Activated CD4-positive, alpha-beta T cell treated with anti-CD3 and anti-CD28 coated beads, Interleukin-2, amount 50 U/mL, for 24 hours (primary cell): Measurements from ENCODE around the gene RBAK.
"Not testable (repeated sequence)": the region's sequence is repeated elsewhere in the genome, so short reads cannot be mapped to it uniquely, and the experiment has no call there.

Source experiments
- DNase-seq, 2 donors: peaks; one replicate each; pipeline ENCODE4 v3.0.0-alpha.2; 2020; ENCODE audit warnings: low read depth in 1 of 2, low spot score in 1 of 2

RBAK gene

DNA sequence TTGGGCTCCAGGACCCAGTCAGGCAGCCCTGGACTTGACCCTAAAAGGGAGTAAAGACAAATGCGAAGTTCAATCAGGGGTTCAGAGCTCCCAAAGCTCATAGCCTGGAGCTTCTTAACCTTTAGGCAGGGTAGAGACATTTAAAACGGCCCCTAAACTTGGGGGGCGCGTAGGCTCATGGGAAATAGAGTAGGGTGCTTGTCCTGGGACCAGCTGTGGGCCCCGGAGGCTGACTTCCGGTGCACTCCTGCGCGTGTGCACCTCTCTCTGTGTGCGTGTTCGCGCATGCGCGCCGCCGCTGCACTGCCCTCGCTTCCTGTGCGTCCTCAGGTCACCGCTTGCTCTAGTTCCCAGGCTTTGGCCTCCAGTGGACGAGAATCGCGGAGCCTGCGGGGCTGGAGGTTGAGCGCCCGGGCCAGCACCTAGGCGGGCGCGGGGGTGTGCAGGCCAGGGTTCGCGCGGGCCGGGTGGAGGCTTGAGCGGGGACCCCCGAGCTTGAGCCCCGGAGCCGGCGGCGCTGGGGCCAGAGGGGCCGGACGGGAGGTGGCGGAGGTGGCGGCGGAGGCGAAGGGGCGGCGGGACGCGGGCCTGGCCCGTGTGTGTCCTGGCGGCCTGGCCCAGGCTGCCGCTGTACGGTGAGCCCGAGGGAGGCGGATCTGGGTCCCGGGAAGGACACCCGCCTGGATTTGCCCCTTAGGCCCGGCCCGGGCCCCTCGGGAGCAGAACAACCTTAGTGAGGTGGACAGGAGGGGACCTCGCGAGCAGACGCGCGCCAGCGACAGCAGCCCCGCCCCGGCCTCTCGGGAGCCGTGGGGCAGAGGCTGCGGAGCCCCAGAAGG, at the start of gene RBAK:
RBAK (plus strand) TSS at position 303 of the 839 bp plus-strand sequence. CDS start 2,217 bp downstream, outside the sequence.
- DNase-seq: peak; percentile 77 to 88

DNA sequence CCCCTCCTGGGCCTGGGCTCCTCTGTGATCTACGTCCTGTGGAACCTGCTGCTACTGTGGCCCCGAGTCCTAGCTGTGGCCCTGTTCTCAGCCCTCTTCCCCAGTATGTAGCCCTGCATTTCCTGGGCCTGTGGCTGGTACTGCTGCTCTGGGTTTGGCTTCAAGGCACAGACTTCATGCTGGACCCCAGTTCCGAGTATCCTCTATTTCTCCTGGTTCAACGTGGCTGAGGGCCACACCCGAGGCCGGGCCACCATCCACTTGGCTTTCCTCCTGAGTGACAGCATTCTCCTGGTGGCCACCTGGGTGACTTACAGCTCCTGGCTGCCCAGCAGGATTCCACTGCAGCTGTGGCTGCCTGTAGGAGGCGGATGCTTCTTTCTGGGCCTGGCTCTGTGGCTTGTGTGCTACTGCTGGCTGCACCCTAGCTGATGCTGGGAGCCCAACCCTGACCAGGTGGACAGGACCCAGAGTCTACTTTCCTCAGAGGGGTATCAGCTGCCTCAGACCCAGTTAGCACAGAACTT, 48.9 kb upstream of the RBAK start:
- no peak for DNase-seq

DNA sequence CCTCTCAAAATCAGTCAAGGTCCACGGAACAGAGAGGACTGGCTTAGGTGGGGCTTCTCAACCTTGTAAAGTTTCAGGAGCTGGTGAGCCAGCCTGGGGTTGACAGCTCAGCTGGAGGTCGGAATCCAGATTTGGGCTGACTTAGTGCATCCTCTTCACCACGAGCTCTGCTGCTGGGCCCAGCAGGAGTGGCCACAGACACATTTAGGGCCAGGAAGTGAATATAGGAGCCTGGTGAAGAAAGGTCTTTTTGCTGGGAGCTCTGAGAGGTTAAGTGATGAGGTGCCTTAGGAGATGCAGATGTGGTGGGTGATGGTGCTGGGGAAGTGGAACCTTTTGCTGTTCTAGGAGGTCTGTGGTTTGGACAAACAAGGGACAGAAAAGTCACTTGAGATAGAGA, 47.4 kb upstream of the RBAK start:
- DNase-seq: no peak

DNA sequence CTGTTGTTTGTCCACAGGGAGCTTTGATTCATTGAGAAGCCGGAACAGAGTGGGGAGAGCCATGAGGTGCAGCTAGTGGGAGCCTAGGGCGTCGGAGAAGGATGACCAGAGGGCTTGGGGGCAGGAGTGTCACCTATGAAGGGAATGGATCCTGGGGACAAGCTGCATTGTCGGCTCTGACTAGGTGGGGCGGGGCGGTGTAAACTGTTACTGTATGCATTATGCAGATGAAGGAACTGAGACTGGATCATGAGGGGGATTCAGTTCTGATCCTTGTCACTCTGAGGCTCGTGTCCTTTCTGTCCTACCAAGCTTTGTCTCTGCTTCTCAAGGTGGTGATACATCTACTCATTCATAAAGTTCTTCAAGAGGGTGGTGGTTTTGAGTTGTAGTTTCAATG, 46.8 kb upstream of the RBAK start:
- no peak for DNase-seq

DNA sequence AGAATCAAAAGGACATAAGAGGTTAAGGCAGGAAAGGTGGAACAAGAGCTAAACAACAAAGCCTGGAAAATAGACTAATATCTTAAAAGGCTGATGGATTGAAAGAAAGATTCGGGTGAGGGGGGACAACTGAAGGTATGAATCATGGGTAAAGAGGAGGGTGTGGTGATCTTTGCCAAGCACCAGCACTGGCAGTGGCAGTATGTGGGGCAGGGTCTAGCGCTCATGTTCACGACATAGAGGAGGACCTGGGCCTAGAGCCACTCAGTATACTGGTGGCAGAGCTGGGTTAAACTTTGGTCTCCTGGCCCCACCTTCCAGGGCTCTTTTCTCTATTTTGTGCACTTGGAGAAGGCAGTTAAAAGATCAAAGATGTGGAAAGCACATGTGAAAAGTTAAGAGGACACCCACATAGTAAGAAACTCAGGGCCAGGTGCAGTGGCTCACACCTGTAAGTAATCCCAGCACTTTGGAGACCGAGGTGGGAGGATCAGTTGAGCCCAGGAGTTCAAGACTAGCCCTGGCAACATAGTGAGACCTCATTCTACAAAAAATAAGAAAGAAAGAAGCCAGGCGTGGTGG, 46.2 kb upstream of the RBAK start:
- DNase-seq: no peak

DNA sequence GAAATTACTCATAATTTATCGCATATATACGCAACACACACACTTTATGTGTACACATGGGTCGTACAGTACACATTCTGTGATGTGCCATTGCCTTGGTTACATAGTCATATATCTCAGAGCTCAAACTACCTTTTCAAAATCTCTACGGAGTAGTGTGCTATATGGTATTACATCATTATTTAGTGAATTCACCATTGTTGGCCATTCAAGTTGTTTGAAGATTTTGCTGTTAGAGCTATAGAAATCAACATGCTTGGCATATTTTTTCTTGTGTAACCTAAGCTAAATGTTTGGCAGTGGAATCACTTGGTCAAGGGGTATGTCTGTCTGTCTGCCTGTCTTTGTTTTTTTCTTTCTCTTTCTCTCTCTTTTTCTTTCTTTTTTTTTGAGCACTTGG, 44.7 kb upstream of the RBAK start:
- no peak for DNase-seq

DNA sequence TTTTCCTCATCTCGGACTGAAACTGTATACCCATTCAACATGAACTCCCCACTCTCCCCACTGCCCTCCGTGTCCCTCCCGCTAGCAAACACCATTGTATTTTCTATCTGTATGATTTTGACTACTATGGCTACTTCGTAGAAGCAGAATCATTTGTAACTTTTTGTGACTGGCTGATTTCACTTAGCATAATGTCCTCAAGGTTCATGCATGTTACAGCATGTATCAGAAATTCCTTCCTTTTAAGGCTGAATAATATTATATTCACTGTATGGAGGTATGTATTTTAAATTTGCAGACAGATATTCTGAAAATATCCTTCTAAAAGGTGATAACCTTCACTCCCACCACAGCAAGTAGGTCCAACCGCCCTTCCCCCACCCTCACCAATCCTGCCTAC, 43.7 kb upstream of the RBAK start:
- no peak for DNase-seq

DNA sequence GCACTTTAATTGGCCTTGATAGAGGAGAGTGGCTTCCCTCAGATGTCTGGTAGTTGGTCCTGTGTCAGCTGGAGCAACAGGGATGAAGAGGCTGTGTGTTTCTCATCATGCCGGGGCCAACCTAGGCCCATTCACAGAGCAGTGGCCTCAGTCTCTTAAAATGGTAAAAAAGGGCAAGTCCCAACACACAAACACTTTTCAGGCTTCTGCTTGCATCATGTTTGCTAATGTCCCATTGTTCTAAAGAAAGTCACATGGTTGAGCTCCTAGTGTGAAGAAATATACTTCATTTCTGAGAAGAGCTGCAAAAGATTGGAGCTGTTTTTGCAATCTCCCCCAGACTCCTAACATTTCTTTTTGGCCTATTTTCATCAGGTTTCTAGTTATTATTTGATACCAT, 40.6 kb upstream of the RBAK start:
- DNase-seq: no peak

DNA sequence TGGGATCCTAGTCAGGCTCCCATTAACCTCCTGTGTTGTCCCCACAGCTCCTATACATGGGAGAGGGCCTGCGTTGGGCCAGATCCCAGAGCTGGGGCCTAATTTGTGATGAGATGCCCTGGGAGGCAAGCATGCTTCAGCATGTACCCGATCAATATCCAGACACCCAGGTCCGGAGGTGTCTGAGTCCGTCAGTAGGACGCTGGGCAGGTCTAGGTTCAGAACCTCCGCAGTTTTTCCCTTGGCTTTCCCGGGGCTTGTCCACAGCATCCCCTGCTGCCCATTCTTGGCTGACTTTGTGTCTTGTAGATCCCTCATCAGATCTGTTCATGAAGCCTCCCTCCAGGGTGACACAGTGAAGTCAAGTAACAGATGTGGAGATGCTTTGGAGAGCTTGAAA, 32.7 kb upstream of the RBAK start:
- no peak for DNase-seq

DNA sequence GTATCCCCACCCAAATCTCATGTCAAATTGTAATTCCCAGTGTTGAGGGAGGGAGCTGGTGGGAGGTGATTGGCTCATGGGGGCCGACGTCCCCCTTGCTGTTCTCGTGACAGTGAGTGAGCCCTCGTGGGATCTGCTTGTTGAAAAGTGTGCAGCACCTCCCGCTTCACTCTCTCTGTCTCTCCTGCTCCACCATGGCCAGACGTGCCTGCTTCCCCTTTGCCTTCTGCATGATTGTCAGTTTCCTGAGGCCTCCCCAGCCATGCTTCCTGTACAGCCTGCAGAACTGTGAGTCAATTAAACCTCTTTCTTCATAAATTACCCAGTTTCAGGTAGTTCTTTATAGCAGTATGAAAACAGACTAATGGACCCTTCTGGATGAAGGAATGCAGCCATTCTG, 29.7 kb upstream of the RBAK start:
- DNase-seq: not testable (repeated sequence)

DNA sequence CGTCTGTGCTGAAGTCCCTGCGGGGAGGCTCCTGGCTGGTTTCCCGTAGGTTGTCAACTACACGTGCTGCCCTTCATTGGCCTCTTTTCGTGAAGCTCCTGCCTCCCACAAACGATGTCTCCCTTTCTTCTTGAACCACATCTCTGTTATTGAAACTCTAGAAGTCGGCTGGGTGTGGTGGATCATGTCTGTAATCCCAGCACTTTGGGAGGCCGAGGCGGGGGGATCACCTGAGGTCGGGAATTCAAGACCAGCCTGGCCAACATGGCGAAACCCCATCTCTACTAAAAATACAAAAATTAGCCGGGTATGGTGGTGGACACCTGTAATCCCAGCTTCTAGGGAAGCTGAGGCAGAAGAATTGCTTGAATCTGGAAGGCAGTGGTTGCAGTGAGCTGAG, 28.0 kb upstream of the RBAK start:
- not testable (repeated sequence) for DNase-seq

DNA sequence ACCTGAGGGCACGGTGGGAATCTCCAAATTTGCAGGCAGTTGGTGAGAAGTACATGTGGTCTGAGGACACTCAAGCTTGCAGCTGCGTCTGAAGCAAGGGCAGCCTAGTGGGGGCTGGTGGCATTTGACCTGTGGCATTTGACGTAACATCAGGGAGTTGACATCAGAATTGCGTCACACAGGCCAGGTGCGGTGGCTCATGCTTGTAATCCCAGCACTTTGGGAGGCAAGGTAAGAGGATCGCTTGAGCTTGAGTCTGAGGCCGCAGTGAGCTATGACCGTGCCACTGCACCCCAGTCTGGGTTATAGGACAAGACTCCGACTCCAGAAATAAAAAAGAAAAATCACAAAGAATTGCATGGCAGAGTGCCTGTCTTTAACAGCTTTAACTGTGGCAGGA, 25.6 kb upstream of the RBAK start:
- no peak for DNase-seq

DNA sequence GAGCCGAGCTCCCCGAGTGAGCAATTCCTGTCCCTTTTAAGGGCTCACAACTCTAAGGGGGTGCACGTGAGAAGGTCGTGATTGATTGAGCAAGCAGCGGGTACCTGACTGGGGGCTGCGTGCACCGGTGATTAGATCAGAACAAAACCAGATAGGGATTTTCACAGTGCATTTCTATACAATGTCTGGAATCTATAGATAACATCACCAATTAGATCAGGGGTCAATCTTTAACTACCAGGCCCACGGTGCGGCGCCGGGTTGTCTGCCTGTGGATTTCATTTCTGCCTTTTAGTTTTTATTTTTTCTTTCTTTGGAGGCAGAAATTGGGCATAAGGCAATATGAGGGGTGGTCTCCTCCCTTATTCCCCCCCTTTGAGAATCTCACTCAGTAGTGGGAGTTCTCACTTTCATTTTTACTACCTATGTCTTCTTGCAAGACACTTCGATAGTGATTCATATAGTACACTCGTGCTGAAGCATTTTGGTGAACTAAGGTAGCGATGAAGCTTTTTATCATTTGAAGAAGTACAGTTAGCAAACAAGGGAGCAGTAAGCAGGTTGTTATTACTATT, 24.6 kb upstream of the RBAK start:
- not testable (repeated sequence) for DNase-seq

DNA sequence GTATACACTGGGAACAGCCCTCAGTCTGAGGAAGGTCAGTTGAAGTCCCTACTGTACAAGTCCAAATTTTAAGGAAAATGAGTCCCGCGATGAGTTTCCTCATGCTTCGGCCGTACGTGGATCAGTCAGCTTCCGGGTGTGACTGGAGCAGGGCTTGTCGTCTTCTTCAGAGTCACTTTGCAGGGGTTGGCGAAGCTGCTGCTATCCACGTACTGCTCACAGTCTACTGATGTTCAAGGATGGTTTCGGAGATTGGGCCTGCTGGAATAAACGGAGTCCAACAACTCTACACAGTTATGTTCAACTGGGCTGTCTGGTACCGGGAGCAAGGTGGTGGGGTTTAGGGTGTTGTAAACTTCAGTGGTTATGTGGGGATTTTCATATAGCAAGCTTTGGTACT, 22.0 kb upstream of the RBAK start:
- not testable (repeated sequence) for DNase-seq

DNA sequence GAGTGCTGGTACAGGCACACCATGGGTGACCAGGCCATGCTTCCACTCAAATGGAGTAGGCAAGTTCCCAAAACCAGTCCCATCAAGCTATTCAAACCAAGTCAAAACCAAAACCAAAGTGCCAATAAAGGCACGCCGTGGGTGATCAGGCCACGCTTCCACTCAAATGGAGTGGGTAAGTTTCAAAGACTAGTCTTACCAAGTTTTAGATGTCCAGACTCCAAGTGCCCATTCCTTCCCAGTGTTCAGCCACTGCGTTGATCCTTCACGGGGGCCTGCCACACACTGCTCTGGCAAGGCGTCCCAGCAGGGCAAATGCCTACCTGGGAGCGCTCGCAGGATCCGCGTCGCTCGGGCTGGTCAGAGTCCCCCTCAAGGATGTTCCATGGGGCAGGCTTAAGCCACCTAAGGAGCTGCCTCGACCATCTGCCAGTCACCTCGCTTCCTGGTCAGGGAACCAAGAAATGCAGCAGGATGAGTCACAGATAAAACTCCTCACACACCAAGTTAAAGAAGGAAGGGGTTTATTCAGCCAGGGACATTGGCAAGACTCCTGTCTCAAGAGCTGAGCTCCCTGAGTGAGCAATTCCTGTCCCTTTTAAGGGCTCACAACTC, 17.8 kb upstream of the RBAK start:
- DNase-seq: not testable (repeated sequence)

DNA sequence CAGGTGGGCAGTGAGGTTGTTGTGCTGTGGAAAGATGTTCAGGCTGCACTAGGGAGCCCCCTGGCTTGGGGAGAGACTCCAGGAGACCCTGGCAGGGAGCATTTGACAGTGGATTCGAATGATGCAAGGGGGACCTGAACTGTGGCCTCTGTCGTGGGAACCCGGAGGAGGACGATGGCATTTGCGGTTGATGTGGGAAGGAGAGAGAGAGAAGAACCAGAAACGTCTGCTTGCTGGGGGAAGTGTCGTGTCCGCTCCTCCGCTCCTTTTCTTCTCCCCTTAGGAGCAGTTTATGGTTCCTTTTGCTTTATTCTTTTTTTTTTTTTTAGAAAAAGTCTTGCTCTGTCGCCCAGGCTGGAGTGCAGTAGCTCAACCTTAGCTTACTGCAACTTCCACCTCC, 12.5 kb upstream of the RBAK start:
- DNase-seq: not testable (repeated sequence)

DNA sequence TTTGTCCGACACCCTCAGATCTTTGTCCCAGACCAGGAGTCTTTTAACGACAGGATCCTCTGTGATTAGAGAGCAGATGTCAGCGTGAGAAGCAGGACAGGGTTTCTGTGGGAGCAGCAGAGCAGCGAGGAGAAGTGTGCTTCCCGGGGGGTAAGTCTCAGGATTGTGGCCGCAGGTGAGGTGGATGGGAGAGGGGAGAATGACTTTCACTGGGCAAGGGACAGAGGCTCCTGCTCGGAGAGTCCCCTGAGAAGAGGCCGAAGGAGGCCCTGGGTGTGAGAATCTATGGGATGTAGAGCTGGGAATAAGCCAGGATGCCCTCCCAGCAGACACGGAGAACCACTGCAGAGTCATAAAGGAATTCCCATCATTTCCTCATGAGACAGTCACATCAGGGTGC, 10.4 kb upstream of the RBAK start:
- no peak for DNase-seq

DNA sequence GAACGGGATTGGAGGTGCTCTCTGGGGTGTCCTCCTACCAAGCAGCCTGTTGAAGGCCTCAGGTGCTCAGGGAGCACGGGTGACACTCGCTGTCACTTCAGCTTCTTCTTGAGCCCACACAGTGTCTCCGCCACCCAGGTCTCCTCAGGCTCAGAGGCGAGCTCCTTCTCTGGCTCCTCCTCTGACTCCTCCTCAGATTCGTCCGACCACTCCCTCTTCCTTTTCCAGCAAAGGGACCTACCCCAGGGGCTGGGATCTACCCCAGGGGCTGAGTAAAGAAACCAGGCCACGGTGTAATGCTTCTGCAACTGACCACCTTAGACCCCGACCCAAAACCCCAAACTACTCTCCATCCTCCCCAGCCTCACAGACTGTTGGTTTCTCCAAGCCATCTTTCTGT, 9.2 kb upstream of the RBAK start:
- DNase-seq: no peak

DNA sequence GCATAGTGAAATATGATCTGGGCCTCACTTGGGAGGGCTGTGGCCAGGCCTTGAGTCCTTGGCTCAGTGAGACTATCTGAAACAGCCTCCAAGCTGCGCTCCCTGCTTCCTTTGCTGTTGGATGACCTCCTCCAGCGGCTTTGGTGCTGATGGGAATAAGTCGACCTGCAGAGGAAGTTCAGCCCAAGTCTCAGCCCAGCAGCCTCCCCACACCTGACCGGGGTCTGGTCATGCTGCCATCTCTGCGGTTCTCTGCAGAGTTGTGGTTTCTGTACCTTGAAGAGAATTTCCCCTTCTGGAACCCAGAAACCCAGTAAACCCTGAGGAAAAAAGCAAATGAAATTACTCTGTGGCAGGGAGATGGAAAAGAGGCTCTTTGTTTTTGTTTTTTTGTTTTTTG, 4.6 kb upstream of the RBAK start:
- no peak for DNase-seq

DNA sequence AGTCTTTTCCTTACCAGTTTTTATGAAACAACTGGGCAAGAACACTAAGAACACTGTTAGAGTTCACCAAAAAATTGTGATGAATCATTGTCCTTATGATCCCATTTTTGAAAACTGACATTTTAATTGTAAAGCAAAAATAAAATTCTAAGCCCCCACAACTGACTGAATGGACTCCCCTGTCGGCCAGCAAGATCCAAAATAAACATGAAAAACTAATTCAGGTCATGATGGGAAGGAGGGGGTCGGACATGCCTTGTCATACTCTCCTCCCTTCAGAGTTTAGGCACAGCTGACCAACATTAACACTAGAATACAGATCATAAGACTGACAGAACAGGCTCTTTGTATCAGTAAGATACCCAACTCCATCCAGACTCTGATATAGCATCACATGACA, 2.0 kb upstream of the RBAK start:
- no peak for DNase-seq

DNA sequence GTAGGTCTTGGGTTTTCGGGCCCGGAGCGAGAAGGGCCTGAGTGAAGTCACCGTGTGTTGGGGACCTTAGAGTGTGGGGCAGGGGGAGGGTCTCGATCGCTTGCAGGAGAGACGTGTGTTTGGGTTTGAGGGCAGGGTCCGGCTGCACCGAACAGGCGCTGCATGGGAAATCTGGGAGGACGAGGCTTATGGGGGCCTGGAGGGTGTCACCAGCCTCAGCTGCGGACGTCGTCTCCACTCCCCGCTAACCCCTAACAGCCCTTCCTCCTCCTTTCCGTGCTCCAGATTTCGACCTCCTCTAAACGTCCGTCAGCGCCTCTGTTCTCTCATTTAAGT, 705 bp downstream of the RBAK start:
- not testable (repeated sequence) for DNase-seq

DNA sequence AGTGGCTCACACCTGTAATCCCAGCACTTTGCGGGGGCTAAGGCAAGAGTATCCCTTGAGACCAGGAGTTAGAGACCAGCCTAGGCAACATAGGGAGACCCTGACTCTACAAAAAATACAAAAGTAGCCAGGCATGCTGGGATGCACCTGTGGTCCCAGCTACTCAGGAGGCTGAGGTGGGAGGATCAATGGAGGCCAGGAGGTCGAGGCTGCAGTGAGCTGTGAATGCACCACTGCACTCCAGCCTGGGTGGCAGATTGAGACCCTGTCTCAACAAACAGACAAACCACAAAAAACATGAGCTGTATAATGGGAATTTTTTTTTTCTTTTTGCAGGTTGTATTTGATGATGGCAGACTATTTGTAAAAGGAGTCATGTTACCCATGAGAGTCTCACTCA, 1.5 kb downstream of the RBAK start:
- not testable (repeated sequence) for DNase-seq
